Measurements from ENCODE around the gene CDH8.
"Not testable (repeated sequence)": the region's sequence is repeated elsewhere in the genome, so short reads cannot be mapped to it uniquely, and the experiment has no call there.

The CDH8 gene

GRCh38 chr16:61936522-61936921 lies 99.7 kb downstream of the CDH8 start:
- DNase-seq (ENCODE audit: low read depth), result no peak

GRCh38 chr16:61934601-61935000 lies 101.6 kb downstream of the CDH8 start:
- no peak for DNase-seq (ENCODE audit: low read depth)

- DNase-seq (ENCODE audit: low read depth), result no peak
Observed at GRCh38 chr16:61929776-61930175, 106.5 kb downstream of the CDH8 start.

GRCh38 chr16:61926766-61927165 lies 109.5 kb downstream of the CDH8 start:
- no peak for DNase-seq (ENCODE audit: low read depth)

GRCh38 chr16:61923629-61924028 lies 112.6 kb downstream of the CDH8 start:
- DNase-seq (ENCODE audit: low read depth), result no peak

- no peak for DNase-seq (ENCODE audit: low read depth)
Observed at GRCh38 chr16:61921373-61921772, 114.9 kb downstream of the CDH8 start.

- DNase-seq (ENCODE audit: low read depth), result not testable (repeated sequence)
Observed at GRCh38 chr16:61917865-61918826, 118.1 kb downstream of the CDH8 start.

- DNase-seq (ENCODE audit: low read depth), result no peak
Observed at GRCh38 chr16:61915569-61915968, 120.7 kb downstream of the CDH8 start.

GRCh38 chr16:61909074-61909473 lies 127.2 kb downstream of the CDH8 start:
- DNase-seq (ENCODE audit: low read depth), result no peak

GRCh38 chr16:61908426-61908825 lies 127.8 kb downstream of the CDH8 start:
- DNase-seq (ENCODE audit: low read depth), result no peak

- no peak for DNase-seq (ENCODE audit: low read depth)
Observed at GRCh38 chr16:61901689-61902088, 134.5 kb downstream of the CDH8 start.

- no peak for DNase-seq (ENCODE audit: low read depth)
Observed at GRCh38 chr16:61900482-61900881, 135.8 kb downstream of the CDH8 start.

- no peak for DNase-seq (ENCODE audit: low read depth)
Observed at GRCh38 chr16:61897657-61898056, 138.6 kb downstream of the CDH8 start.

- no peak for DNase-seq (ENCODE audit: low read depth)
Observed at GRCh38 chr16:61892531-61892930, 143.7 kb downstream of the CDH8 start.

GRCh38 chr16:61891460-61891859 lies 144.8 kb downstream of the CDH8 start:
- DNase-seq (ENCODE audit: low read depth), result no peak

- no peak for DNase-seq (ENCODE audit: low read depth)
Observed at GRCh38 chr16:61890386-61890785, 145.9 kb downstream of the CDH8 start.

GRCh38 chr16:61887903-61888302 lies 148.3 kb downstream of the CDH8 start:
- DNase-seq (ENCODE audit: low read depth), result no peak

GRCh38 chr16:61885343-61885742 lies 150.9 kb downstream of the CDH8 start:
- DNase-seq (ENCODE audit: low read depth), result no peak

- DNase-seq (ENCODE audit: low read depth), result no peak
Observed at GRCh38 chr16:61879306-61879705, 156.9 kb downstream of the CDH8 start.

- no peak for DNase-seq (ENCODE audit: low read depth)
Observed at GRCh38 chr16:61877436-61877835, 158.8 kb downstream of the CDH8 start.

GRCh38 chr16:61872778-61873119 lies 163.5 kb downstream of the CDH8 start:
- no peak for DNase-seq (ENCODE audit: low read depth)

GRCh38 chr16:61871837-61872777 lies 164.1 kb downstream of the CDH8 start:
- DNase-seq (ENCODE audit: low read depth), result no peak

All from stimulated activated CD8-positive, alpha-beta memory T cell treated with anti-CD3 and anti-CD28 coated beads, Interleukin-15, amount 100 ng/mL, for 1 hour (primary cell).